Progenitor cell of endocrine pancreas (in vitro differentiated cells): ENCODE data around the gene ADAMTS17. TPM values are rescaled to one million over a fixed set of nuclear protein-coding genes. Genes with fewer than 3 reads are reported as not detected.

Experiments used
- DNase-seq: peaks from one replicate; pipeline ENCODE4 v3.0.0; 2021; ENCODE audit warnings: low spot score; ENCODE audit not compliant: unreplicated experiment
- H3K27ac Mint-ChIP-seq: 2 replicates; pipeline ENCODE4 v1.8.0; 2021; ENCODE audit warnings: mild to moderate bottlenecking, moderate library complexity, mixed read lengths
- H3K27me3 Mint-ChIP-seq: 2 replicates; pipeline ENCODE4 v1.8.0; 2021; ENCODE audit warnings: mixed read lengths
- H3K36me3 Mint-ChIP-seq: 2 replicates; pipeline ENCODE4 v1.8.0; 2022; ENCODE audit warnings: mixed read lengths; ENCODE audit not compliant: insufficient read depth
- H3K4me1 Mint-ChIP-seq: 2 replicates; pipeline ENCODE4 v1.8.0; 2021; ENCODE audit warnings: low read depth, mixed read lengths
- H3K4me3 Mint-ChIP-seq: 2 replicates; pipeline ENCODE4 v1.8.0; 2021; ENCODE audit warnings: low read depth, mild to moderate bottlenecking, moderate library complexity, mixed read lengths
- H3K9me3 Mint-ChIP-seq: 2 replicates; pipeline ENCODE4 v1.8.0; 2021; ENCODE audit warnings: low read depth, mixed read lengths
- CTCF ChIP-seq: fragments of 200-600 bp; sonication (generic); IDR thresholded peaks from one replicate; pipeline ENCODE4 v1.5.0; 2021; ENCODE audit warnings: antibody characterized with exemption, mild to moderate bottlenecking; ENCODE audit not compliant: unreplicated experiment
- total RNA-seq: library from RNA; stranded (reverse); gene quantifications from 2 replicates; pipeline ENCODE4 v1.2.1, GENCODE V29; 2021

The ADAMTS17 gene
- total RNA-seq, 1 donor from 2014 or later, result 3.5 TPM

GRCh38 chr15:100279849-100280248 lies 61.9 kb downstream of the ADAMTS17 start:
- no peak overlapping the region for H3K27ac Mint-ChIP-seq
- no peak overlapping the region for H3K4me3 Mint-ChIP-seq
- H3K9me3 Mint-ChIP-seq, result no peaks in the 10 kb centered on the region

GRCh38 chr15:100279446-100279845 lies 62.3 kb downstream of the ADAMTS17 start:
- H3K4me1 Mint-ChIP-seq, result no peaks in the 10 kb centered on the region
- H3K27me3 Mint-ChIP-seq, result no peaks in the 10 kb centered on the region
- no peaks in the 10 kb centered on the region for H3K36me3 Mint-ChIP-seq
- no peak overlapping the region for H3K27ac Mint-ChIP-seq
- H3K4me3 Mint-ChIP-seq, result no peak overlapping the region
- TF ChIP-seq CTCF, result no peak
- no peak for DNase-seq
- no peaks in the 10 kb centered on the region for H3K9me3 Mint-ChIP-seq

More at GRCh38 chr15:100279849-100280248, 61.9 kb downstream of the ADAMTS17 start:
- no peaks in the 10 kb centered on the region for H3K4me1 Mint-ChIP-seq
- no peak for DNase-seq
- no peaks in the 10 kb centered on the region for H3K36me3 Mint-ChIP-seq
- H3K27me3 Mint-ChIP-seq, result no peaks in the 10 kb centered on the region
- no peak for TF ChIP-seq CTCF

- Mint-ChIP-seq H3K4me3 (no peak overlapping the region), H3K27ac (no peak overlapping the region), H3K9me3 (peaks cover 2% of the 10 kb centered on the region), H3K27me3 (no peaks in the 10 kb centered on the region), H3K36me3 (no peaks in the 10 kb centered on the region), H3K4me1 (no peaks in the 10 kb centered on the region)
- no peak for DNase-seq
- TF ChIP-seq CTCF, result no peak
Observed at GRCh38 chr15:100278596-100279380, 63.0 kb downstream of the ADAMTS17 start.

- Mint-ChIP-seq H3K4me1 (no peaks in the 10 kb centered on the region), H3K9me3 (peaks cover 17% of the 10 kb centered on the region), H3K27me3 (no peaks in the 10 kb centered on the region), H3K27ac (no peak overlapping the region), H3K36me3 (no peaks in the 10 kb centered on the region), H3K4me3 (no peak overlapping the region)
- DNase-seq, result no peak
- no peak for TF ChIP-seq CTCF
Observed at GRCh38 chr15:100277087-100277855, 64.5 kb downstream of the ADAMTS17 start.

GRCh38 chr15:100276506-100276905 lies 65.3 kb downstream of the ADAMTS17 start:
- no peaks in the 10 kb centered on the region for H3K4me1 Mint-ChIP-seq
- H3K27ac Mint-ChIP-seq, result no peak overlapping the region
- no peak for TF ChIP-seq CTCF
- no peaks in the 10 kb centered on the region for H3K36me3 Mint-ChIP-seq
- peaks cover 19% of the 10 kb centered on the region for H3K9me3 Mint-ChIP-seq
- no peak overlapping the region for H3K4me3 Mint-ChIP-seq
- DNase-seq, result no peak
- H3K27me3 Mint-ChIP-seq, result no peaks in the 10 kb centered on the region
